HL-60 (cell line): ENCODE measurements around the gene TMC8.

Source experiments
- DNase-seq, 2 experiments: peaks; one replicate each; pipeline ENCODE4 v3.0.0-alpha.2; 2010 to 2020; ENCODE audit warnings: low read depth in 1 of 2, low spot score in 1 of 2
- H3K27ac ChIP-seq: fragments of 250-450 bp; sonication (Bioruptor Pico); replicated peaks from 2 replicates; pipeline ENCODE4 v1.5.1; 2020; ENCODE audit warnings: mild to moderate bottlenecking, moderate library complexity
- H3K27me3 ChIP-seq: fragments of 250-450 bp; sonication (Bioruptor Pico); 2 replicates; pipeline ENCODE4 v1.5.1; 2021; ENCODE audit warnings: mild to moderate bottlenecking, moderate library complexity; ENCODE audit not compliant: insufficient read depth, poor library complexity, severe bottlenecking
- H3K4me3 ChIP-seq: replicated peaks from 2 replicates; pipeline ENCODE4 v1.5.1; 2011; ENCODE audit warnings: mild to moderate bottlenecking, control low read depth, low read length; ENCODE audit not compliant: insufficient read depth
- CTCF ChIP-seq: IDR thresholded peaks from one replicate; pipeline ENCODE4 v1.5.1; 2011; ENCODE audit warnings: low read length, control low read depth, inconsistent platforms; ENCODE audit not compliant: insufficient read depth
- GABPA ChIP-seq: IDR thresholded peaks from 2 replicates; pipeline ENCODE4 v1.6.1; 2012; ENCODE audit warnings: low read depth
- POLR2AphosphoS5 ChIP-seq: IDR thresholded peaks from 2 replicates; pipeline ENCODE4 v1.6.1; 2012; ENCODE audit warnings: low read depth
- SPI1 ChIP-seq: IDR thresholded peaks from 2 replicates; pipeline ENCODE4 v1.6.1; 2012; ENCODE audit warnings: low read depth, mild to moderate bottlenecking, borderline replicate concordance
- TF ChIP-seq, protein P1 (sequence below): IDR thresholded peaks from 2 replicates; pipeline ENCODE4 v1.6.1; 2012; ENCODE audit warnings: low read depth; ENCODE audit not compliant: insufficient replicate concordance

The TMC8 gene

DNA sequence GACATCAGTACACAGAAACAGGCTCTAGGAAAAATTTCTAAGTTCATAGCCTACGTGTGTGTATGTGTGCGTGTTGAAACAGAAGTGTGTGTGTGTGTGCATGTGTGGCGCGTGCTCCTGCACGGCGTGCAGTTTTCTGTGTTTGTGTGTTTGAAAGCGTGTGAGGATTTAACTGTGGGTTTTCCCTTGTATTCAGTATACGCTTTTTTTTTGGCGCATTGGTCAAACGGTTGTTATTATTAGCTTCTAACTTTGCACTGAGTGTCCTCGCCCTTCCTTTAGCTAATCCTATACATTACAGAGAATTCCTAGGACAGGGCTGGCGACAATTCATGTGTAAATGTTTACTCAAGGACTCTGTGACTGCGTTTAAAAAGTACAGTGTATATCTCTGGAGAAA is 25.0 kb upstream of the TMC8 start:
- Histone ChIP-seq H3K27me3 (no peaks in the 10 kb centered on the region), H3K27ac (no peak overlapping the region), H3K4me3 (no peak overlapping the region)
- TF ChIP-seq CTCF (no peak), GABPA (no peak), POLR2AphosphoS5 (no peak), SPI1 (no peak)
- TF ChIP-seq, protein P1, sequence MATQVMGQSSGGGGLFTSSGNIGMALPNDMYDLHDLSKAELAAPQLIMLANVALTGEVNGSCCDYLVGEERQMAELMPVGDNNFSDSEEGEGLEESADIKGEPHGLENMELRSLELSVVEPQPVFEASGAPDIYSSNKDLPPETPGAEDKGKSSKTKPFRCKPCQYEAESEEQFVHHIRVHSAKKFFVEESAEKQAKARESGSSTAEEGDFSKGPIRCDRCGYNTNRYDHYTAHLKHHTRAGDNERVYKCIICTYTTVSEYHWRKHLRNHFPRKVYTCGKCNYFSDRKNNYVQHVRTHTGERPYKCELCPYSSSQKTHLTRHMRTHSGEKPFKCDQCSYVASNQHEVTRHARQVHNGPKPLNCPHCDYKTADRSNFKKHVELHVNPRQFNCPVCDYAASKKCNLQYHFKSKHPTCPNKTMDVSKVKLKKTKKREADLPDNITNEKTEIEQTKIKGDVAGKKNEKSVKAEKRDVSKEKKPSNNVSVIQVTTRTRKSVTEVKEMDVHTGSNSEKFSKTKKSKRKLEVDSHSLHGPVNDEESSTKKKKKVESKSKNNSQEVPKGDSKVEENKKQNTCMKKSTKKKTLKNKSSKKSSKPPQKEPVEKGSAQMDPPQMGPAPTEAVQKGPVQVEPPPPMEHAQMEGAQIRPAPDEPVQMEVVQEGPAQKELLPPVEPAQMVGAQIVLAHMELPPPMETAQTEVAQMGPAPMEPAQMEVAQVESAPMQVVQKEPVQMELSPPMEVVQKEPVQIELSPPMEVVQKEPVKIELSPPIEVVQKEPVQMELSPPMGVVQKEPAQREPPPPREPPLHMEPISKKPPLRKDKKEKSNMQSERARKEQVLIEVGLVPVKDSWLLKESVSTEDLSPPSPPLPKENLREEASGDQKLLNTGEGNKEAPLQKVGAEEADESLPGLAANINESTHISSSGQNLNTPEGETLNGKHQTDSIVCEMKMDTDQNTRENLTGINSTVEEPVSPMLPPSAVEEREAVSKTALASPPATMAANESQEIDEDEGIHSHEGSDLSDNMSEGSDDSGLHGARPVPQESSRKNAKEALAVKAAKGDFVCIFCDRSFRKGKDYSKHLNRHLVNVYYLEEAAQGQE: no peak
- no peak for DNase-seq

- H3K27me3 ChIP-seq: no peaks in the 10 kb centered on the region
Observed at GRCh38 chr17:78106211-78106610, 24.4 kb upstream of the TMC8 start.

GRCh38 chr17:78107457-78107856 is 23.1 kb upstream of the TMC8 start:
- no peak for DNase-seq
- H3K27ac ChIP-seq: no peak overlapping the region
- TF ChIP-seq POLR2AphosphoS5: no peak
- no peak for TF ChIP-seq GABPA
- TF ChIP-seq CTCF: no peak
- TF ChIP-seq, protein P1: no peak
- no peak for TF ChIP-seq SPI1
- no peak overlapping the region for H3K4me3 ChIP-seq
- H3K27me3 ChIP-seq: no peaks in the 10 kb centered on the region

More at GRCh38 chr17:78106211-78106610, 24.4 kb upstream of the TMC8 start:
- H3K4me3 ChIP-seq: no peak overlapping the region
- no peak for DNase-seq
- H3K27ac ChIP-seq: no peak overlapping the region
- TF ChIP-seq POLR2AphosphoS5: no peak
- no peak for TF ChIP-seq GABPA
- TF ChIP-seq SPI1: no peak
- no peak for TF ChIP-seq CTCF
- TF ChIP-seq, protein P1: no peak
